ENCODE results near the gene TKFC. TPM values are rescaled to one million over a fixed set of nuclear protein-coding genes. Genes with fewer than 3 reads are reported as not detected.

The TKFC gene
- total RNA-seq, 1 donor = 30.0 TPM

DNA sequence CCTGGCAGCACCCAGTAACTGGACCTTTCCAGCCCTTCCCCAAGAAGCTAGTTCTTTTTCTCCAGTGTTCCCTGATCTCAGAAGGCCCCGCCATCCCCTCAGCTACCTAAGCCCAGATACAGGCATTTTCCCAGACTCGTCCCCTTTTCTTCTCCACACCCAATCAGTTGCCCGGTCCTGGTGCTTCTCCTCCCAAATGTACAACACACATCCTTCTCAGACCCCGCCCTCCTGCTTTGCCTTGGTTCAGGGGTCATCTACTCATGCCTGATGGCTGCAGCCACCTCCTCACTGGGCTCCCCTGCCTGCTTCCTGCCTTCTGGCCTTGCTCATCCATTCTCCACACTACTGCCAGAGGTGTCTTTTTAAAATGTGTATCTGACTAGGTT lies 6.5 kb downstream of the TKFC start:
- Histone ChIP-seq H3K4me1 (ENCODE audit: insufficient read depth, low read length) (peaks cover 11% of the 10 kb centered on the region), H3K4me3 (ENCODE audit: insufficient read depth, low read length) (no peak overlapping the region), H3K9me3 (ENCODE audit: low read depth, low read length) (no peaks in the 10 kb centered on the region), H3K27me3 (ENCODE audit: insufficient read depth, low read length) (no peaks in the 10 kb centered on the region), H2AFZ (ENCODE audit: low read length) (no peak overlapping the region), H3K79me2 (ENCODE audit: insufficient read depth, low read length) (no peaks in the 10 kb centered on the region), H3K4me2 (ENCODE audit: insufficient read depth, low read length) (no peak overlapping the region), H3K27ac (ENCODE audit: low read depth, low read length) (no peak overlapping the region), H3K36me3 (ENCODE audit: insufficient read depth, low read length) (peaks cover 4% of the 10 kb centered on the region), H4K20me1 (ENCODE audit: insufficient read depth, low read length) (no peaks in the 10 kb centered on the region)
- TF ChIP-seq, protein P1, sequence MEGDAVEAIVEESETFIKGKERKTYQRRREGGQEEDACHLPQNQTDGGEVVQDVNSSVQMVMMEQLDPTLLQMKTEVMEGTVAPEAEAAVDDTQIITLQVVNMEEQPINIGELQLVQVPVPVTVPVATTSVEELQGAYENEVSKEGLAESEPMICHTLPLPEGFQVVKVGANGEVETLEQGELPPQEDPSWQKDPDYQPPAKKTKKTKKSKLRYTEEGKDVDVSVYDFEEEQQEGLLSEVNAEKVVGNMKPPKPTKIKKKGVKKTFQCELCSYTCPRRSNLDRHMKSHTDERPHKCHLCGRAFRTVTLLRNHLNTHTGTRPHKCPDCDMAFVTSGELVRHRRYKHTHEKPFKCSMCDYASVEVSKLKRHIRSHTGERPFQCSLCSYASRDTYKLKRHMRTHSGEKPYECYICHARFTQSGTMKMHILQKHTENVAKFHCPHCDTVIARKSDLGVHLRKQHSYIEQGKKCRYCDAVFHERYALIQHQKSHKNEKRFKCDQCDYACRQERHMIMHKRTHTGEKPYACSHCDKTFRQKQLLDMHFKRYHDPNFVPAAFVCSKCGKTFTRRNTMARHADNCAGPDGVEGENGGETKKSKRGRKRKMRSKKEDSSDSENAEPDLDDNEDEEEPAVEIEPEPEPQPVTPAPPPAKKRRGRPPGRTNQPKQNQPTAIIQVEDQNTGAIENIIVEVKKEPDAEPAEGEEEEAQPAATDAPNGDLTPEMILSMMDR (IDR thresholded peaks at IDR 0.05; ENCODE audit: extremely low read depth, low read depth, low read length) = no peak
- DNase-seq (ENCODE audit: insufficient read length, low spot score, missing footprints) = peak; percentile 52

DNA sequence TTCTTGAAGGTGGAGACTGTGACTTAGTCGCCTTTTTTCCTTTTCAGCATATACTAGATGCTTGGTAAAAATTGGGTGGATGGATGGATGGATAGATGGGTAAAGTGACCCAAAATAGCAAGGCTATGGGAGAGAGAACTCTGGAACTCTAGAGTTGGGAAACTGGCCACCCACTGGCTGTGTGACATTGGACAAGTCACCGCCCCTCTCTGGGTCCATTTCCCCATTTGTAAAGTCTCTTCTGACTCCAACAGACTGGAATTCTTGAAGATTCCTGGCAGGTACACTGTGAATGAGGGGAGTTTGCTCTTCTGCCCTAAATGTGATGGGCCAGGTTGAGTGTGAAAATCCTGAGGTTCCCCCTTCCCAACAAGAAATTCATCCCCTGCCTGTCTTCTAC lies 8.0 kb downstream of the TKFC start:
- Histone ChIP-seq H3K9me3 (ENCODE audit: low read depth, low read length) (no peaks in the 10 kb centered on the region), H3K79me2 (ENCODE audit: insufficient read depth, low read length) (no peaks in the 10 kb centered on the region), H3K4me2 (ENCODE audit: insufficient read depth, low read length) (no peak overlapping the region), H3K36me3 (ENCODE audit: insufficient read depth, low read length) (peaks cover 4% of the 10 kb centered on the region), H2AFZ (ENCODE audit: low read length) (no peak overlapping the region), H3K27me3 (ENCODE audit: insufficient read depth, low read length) (no peaks in the 10 kb centered on the region), H3K4me1 (ENCODE audit: insufficient read depth, low read length) (no peaks in the 10 kb centered on the region), H3K27ac (ENCODE audit: low read depth, low read length) (no peak overlapping the region), H3K4me3 (ENCODE audit: insufficient read depth, low read length) (no peak overlapping the region), H4K20me1 (ENCODE audit: insufficient read depth, low read length) (no peaks in the 10 kb centered on the region)
- TF ChIP-seq, protein P1 (IDR thresholded peaks at IDR 0.05; ENCODE audit: extremely low read depth, low read depth, low read length) = no peak
- peak; percentile 19 for DNase-seq (ENCODE audit: insufficient read length, low spot score, missing footprints)

DNA sequence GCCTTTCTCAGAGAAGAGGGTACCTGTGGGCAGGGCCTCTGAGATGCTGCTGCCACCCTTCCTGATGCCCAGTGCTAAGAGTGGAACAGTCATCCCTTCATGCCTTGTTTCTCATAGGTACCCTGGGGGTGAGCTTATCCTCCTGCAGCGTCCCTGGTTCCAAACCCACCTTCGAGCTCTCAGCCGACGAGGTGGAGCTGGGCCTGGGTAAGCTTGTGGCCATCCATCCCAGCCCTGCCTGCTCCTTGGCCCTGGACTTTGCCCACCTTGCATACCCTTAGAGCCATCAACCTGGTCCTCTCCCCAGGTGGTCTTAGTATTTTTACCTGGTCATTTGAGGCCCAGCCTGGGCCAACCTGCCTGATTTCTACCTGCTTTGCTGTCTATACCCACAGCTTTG lies 8.7 kb downstream of the TKFC start:
- Histone ChIP-seq H3K4me3 (ENCODE audit: insufficient read depth, low read length) (no peak overlapping the region), H4K20me1 (ENCODE audit: insufficient read depth, low read length) (no peaks in the 10 kb centered on the region), H3K4me2 (ENCODE audit: insufficient read depth, low read length) (no peak overlapping the region), H3K4me1 (ENCODE audit: insufficient read depth, low read length) (no peaks in the 10 kb centered on the region), H2AFZ (ENCODE audit: low read length) (no peak overlapping the region), H3K27me3 (ENCODE audit: insufficient read depth, low read length) (no peaks in the 10 kb centered on the region), H3K79me2 (ENCODE audit: insufficient read depth, low read length) (no peaks in the 10 kb centered on the region), H3K9me3 (ENCODE audit: low read depth, low read length) (no peaks in the 10 kb centered on the region), H3K36me3 (ENCODE audit: insufficient read depth, low read length) (peaks cover 7% of the 10 kb centered on the region), H3K27ac (ENCODE audit: low read depth, low read length) (no peak overlapping the region)
- TF ChIP-seq, protein P1 (IDR thresholded peaks at IDR 0.05; ENCODE audit: extremely low read depth, low read depth, low read length) = no peak
- DNase-seq (ENCODE audit: insufficient read length, low spot score, missing footprints) = peak; percentile 69

DNA sequence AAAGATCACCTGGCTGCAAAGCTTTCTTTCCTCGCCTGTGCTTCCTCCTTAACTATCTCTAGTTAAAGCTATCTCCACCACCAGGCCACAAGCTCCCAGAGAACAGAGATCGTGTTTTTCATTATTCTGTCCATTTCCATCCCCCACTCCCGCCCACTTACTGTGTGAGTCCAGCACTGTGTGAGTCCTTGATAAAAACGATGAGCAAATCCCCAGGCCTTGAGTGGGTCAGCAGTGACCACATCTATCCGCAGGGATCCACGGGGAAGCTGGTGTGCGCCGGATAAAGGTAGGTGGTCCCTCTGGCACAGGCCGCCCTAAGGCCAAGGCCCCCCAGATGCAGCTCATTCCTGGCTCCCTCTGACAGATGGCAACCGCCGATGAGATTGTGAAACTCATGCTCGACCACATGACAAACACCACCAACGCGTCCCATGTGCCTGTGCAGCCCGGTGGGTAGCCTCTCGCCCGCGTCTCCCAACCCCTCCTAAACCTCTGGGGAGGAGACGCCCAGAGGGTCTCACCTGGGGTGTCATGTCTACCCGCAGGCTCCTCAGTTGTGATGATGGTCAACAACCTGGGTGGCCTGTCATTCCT lies 9.3 kb downstream of the TKFC start:
- Histone ChIP-seq H4K20me1 (ENCODE audit: insufficient read depth, low read length) (no peaks in the 10 kb centered on the region), H3K27me3 (ENCODE audit: insufficient read depth, low read length) (no peaks in the 10 kb centered on the region), H3K4me2 (ENCODE audit: insufficient read depth, low read length) (no peak overlapping the region), H3K9me3 (ENCODE audit: low read depth, low read length) (no peaks in the 10 kb centered on the region), H3K36me3 (ENCODE audit: insufficient read depth, low read length) (peaks cover 11% of the 10 kb centered on the region), H3K27ac (ENCODE audit: low read depth, low read length) (no peak overlapping the region), H3K4me3 (ENCODE audit: insufficient read depth, low read length) (no peak overlapping the region), H3K79me2 (ENCODE audit: insufficient read depth, low read length) (no peaks in the 10 kb centered on the region), H3K4me1 (ENCODE audit: insufficient read depth, low read length) (no peaks in the 10 kb centered on the region), H2AFZ (ENCODE audit: low read length) (no peak overlapping the region)
- TF ChIP-seq, protein P1 (IDR thresholded peaks at IDR 0.05; ENCODE audit: extremely low read depth, low read depth, low read length) = no peak
- peak; percentile 81 for DNase-seq (ENCODE audit: insufficient read length, low spot score, missing footprints)
